Astrocyte (in vitro differentiated cells and primary cell): ENCODE results near the gene C1orf210.

Source experiments
- EZH2 ChIP-seq: IDR thresholded peaks from 2 replicates; pipeline ENCODE4 v1.6.1; 2012; ENCODE audit warnings: mild to moderate bottlenecking, low read length, inconsistent platforms; ENCODE audit not compliant: insufficient read depth
- TF ChIP-seq, protein P1 (sequence below): IDR thresholded peaks from 2 replicates; pipeline ENCODE4 v1.5.1; 2011; ENCODE audit warnings: low read depth, mild to moderate bottlenecking, inconsistent platforms, low read length, moderate library complexity; ENCODE audit not compliant: insufficient read depth

DNA sequence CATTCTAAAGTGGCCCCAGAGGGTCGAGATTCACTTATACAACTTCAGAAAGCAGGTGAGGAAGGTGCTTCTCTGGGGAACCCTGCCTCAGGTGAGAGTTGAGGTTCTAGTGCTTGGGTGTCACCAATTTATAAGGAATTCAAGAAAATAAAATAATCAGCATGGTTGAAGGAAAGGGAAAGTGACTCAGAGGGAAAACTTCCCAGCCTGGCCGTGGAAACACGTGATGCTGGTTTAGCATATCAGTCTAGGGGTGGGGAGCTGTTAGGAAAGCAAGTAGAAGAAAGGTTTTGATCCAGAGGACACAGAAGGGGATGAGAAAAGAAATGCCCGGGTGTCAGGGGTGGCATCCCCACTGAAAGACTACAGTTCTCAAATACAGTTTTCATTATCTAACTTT is 53.3 kb downstream of the C1orf210 start:
- TF ChIP-seq, protein P1, sequence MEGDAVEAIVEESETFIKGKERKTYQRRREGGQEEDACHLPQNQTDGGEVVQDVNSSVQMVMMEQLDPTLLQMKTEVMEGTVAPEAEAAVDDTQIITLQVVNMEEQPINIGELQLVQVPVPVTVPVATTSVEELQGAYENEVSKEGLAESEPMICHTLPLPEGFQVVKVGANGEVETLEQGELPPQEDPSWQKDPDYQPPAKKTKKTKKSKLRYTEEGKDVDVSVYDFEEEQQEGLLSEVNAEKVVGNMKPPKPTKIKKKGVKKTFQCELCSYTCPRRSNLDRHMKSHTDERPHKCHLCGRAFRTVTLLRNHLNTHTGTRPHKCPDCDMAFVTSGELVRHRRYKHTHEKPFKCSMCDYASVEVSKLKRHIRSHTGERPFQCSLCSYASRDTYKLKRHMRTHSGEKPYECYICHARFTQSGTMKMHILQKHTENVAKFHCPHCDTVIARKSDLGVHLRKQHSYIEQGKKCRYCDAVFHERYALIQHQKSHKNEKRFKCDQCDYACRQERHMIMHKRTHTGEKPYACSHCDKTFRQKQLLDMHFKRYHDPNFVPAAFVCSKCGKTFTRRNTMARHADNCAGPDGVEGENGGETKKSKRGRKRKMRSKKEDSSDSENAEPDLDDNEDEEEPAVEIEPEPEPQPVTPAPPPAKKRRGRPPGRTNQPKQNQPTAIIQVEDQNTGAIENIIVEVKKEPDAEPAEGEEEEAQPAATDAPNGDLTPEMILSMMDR, result no peak
- TF ChIP-seq EZH2, result no peak
